AG09309 (cell line): ENCODE measurements around the gene SCTR.

ENCODE experiments used
- DNase-seq: peaks from one replicate; pipeline ENCODE4 v3.0.0-alpha.2; 2010; ENCODE audit warnings: low read depth
- H3K4me3 ChIP-seq: 2 replicates; pipeline ENCODE4 v1.5.1; 2011; ENCODE audit warnings: mild to moderate bottlenecking, low read depth, low read length, moderate library complexity; ENCODE audit not compliant: control insufficient read depth
- CTCF ChIP-seq: IDR thresholded peaks from 2 replicates; pipeline ENCODE4 v1.5.1; 2011; ENCODE audit warnings: mild to moderate bottlenecking, low read depth, low read length, inconsistent platforms; ENCODE audit not compliant: insufficient read depth, control insufficient read depth; ENCODE audit errors: missing control alignments

The SCTR gene

DNA sequence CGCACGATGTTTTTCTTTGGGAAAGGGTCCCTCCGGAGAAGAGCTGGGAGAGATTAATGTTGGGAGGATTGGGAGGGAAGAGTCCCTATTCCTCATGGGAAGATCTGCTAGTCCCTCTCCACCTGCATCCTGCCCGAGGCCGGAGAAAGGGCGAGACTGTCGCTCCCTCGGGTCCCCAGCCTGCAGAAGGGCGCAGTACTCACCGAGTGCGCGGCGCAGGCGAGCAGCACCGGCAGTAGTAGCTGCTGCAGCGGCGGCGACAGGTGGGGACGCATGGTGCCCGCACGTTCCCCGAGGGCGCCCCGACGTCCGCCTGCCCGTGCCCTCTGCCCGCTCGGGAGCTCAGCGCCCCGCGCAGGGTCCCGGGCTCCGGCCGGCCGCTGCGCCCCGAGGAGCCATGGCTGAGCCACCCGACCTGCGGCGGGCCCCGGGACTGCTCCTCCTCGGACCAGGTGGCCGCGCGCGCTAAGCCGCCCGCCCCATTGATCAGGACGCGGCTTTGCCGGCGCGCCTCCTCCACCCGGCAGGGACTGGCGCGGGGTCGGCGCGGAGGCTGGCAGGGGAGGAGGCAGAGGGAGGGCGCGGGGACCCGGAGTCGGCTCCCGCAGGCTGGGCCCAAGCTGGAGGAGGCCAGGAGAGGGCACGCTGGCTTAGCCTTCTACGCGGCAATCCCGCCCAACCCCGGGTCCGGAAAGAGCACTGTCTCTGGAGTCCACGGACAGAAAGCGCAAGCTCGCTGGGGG lies at the start of gene SCTR:
Gene SCTR (minus strand): TSS at position 532 of the 743 bp plus-strand sequence. CDS start 257 bp downstream, at position 275.
- no peak for TF ChIP-seq CTCF
- H3K4me3 ChIP-seq: no peak within 1 kb of the TSS
- no peak for DNase-seq

- no peak for TF ChIP-seq CTCF
- DNase-seq: no peak
- no peak overlapping the region for H3K4me3 ChIP-seq
Measured at GRCh38 chr2:119567292-119567691, 43.0 kb upstream of the SCTR start.

- no peak overlapping the region for H3K4me3 ChIP-seq
- no peak for TF ChIP-seq CTCF
- DNase-seq: no peak
Measured at GRCh38 chr2:119565481-119565880, 41.2 kb upstream of the SCTR start.

GRCh38 chr2:119553687-119554344 lies 29.5 kb upstream of the SCTR start:
- DNase-seq: no peak
- H3K4me3 ChIP-seq: no peak overlapping the region
- TF ChIP-seq CTCF: no peak

- no peak for DNase-seq
- no peak overlapping the region for H3K4me3 ChIP-seq
- no peak for TF ChIP-seq CTCF
Measured at GRCh38 chr2:119552902-119553301, 28.6 kb upstream of the SCTR start.

DNA sequence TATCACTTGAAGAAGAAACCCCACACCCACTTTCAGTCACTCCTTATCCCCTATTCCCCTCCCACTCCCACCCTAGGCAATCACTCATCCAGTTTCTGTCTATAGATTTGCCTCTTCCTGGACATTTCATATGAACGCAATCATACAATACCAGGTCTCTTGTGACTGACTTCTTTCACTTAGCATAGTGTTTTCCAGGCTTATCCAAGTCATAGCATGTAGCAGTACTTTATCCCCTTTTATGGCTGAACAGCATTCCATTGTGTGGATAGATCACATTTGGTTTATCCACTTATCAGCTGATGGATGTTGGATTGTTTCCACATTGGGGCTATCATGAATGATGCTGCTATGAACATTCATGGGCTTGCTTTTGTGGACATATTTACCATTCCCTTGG lies 26.6 kb upstream of the SCTR start:
- no peak for DNase-seq
- no peak for TF ChIP-seq CTCF

More for the DNA sequence above, 26.6 kb upstream of the SCTR start:
- H3K4me3 ChIP-seq: no peak overlapping the region
